HepG2 (cell line): ENCODE results near the gene SERPINB1. TPM values are rescaled to one million over a fixed set of nuclear protein-coding genes. Genes with fewer than 3 reads are reported as not detected.

Experiments used
- ATF6 ChIP-seq: sonication (generic); formaldehyde crosslinking; conservative IDR thresholded peaks from 2 replicates; pipeline ENCODE4 v1.4.0; 2020; ENCODE audit warnings: missing genetic modification reagents
- FOXO4 ChIP-seq: sonication (generic); formaldehyde crosslinking; conservative IDR thresholded peaks from 2 replicates; pipeline ENCODE4 v1.8.1; 2023; ENCODE audit warnings: missing genetic modification reagents
- TP53 ChIP-seq: sonication (generic); formaldehyde crosslinking; conservative IDR thresholded peaks from 2 replicates; pipeline ENCODE4 v1.4.0; 2020; ENCODE audit warnings: missing genetic modification reagents
- ZNF121 ChIP-seq: sonication (generic); formaldehyde crosslinking; IDR thresholded peaks from 2 replicates; pipeline ENCODE4 v1.5.0; 2020; ENCODE audit warnings: mild to moderate bottlenecking, missing genetic modification reagents
- ZNF337 ChIP-seq: sonication (generic); formaldehyde crosslinking; IDR thresholded peaks from 2 replicates; pipeline ENCODE4 v1.5.1; 2020; ENCODE audit warnings: missing genetic modification reagents, low read depth, mild to moderate bottlenecking, borderline replicate concordance
- ZNF362 ChIP-seq: sonication (generic); formaldehyde crosslinking; IDR thresholded peaks from 2 replicates; pipeline ENCODE4 v1.4.0; 2020; ENCODE audit warnings: missing genetic modification reagents, mild to moderate bottlenecking, borderline replicate concordance
- ZNF713 ChIP-seq: sonication (generic); formaldehyde crosslinking; IDR thresholded peaks from 2 replicates; pipeline ENCODE4 v1.4.0; 2020; ENCODE audit warnings: mild to moderate bottlenecking, missing genetic modification reagents
- ZNF775 ChIP-seq: sonication (generic); formaldehyde crosslinking; IDR thresholded peaks from 2 replicates; pipeline ENCODE4 v1.4.0; 2020; ENCODE audit warnings: missing genetic modification reagents, mild to moderate bottlenecking, moderate library complexity, borderline replicate concordance
- polyA plus RNA-seq, 8 experiments: library from polyadenylated mRNA; depleted of rRNA in 3 of 8; stranded (reverse) in 7 of 8; unstranded in 1 of 8; fragments of >200 nt; fragmentation: Illumina TruSeq in 4 of 8; extraction: Trizol in 4 of 8; gene quantifications; 2 replicates each; pipeline versions ENCODE4 v1.2.1 to v1.2.3, GENCODE V29; 2011 to 2016; ENCODE audit warnings: low read depth in 4 of 8, missing spikeins in 1 of 8, mixed read lengths in 1 of 8; ENCODE audit not compliant: insufficient read depth in 1 of 8
- total RNA-seq, 5 experiments: library from RNA; depleted of rRNA; stranded (reverse); fragments of >200 nt; fragmentation: Illumina TruSeq; extraction: Trizol; gene quantifications; 2 replicates each; pipeline ENCODE4 v1.2.3, GENCODE V29; 2016; ENCODE audit warnings: low read depth in 1 of 5
- TF ChIP-seq, protein P1 (sequence below): sonication (generic); formaldehyde crosslinking; IDR thresholded peaks from 2 replicates; pipeline ENCODE4 v1.4.0; 2020; ENCODE audit warnings: missing genetic modification reagents
- TF ChIP-seq, protein P2 (sequence below): sonication (generic); formaldehyde crosslinking; IDR thresholded peaks from 2 replicates; pipeline ENCODE4 v1.5.1; 2020; ENCODE audit warnings: mild to moderate bottlenecking, missing genetic modification reagents, moderate library complexity
- TF ChIP-seq, protein P3 (sequence below): IDR thresholded peaks from 2 replicates; pipeline ENCODE4 v1.6.1; 2016; ENCODE audit warnings: low read depth, borderline replicate concordance
- TF ChIP-seq, protein P4 (sequence below): sonication (generic); formaldehyde crosslinking; IDR thresholded peaks from 2 replicates; pipeline ENCODE4 v1.5.1; 2020; ENCODE audit warnings: missing genetic modification reagents, mild to moderate bottlenecking, borderline replicate concordance

SERPINB1 gene
- total and polyA plus RNA-seq, 2 of the 13 experiments (the other 11 are each of a cell fraction or from before 2014, with no cell fraction given): 41.4 to 60.5 TPM

GRCh38 chr6:2841264-2842138 is at the start of gene SERPINB1 (continued):
- TF ChIP-seq ZNF362 (CRISPR knock-in tag) (no peak), FOXO4 (CRISPR knock-in tag) (no peak), ZNF121 (CRISPR knock-in tag) (peak; percentile 22; the same call in 1 of the 2 replicates), ATF6 (CRISPR knock-in tag) (no peak), ZNF337 (peak; percentile 78; the same call in 1 of the 2 replicates), ZNF775 (CRISPR knock-in tag) (peak; percentile 74; the same call in 1 of the 2 replicates), ZNF713 (CRISPR knock-in tag) (no peak), TP53 (CRISPR knock-in tag) (no peak; the same call in 1 of the 2 replicates)
- TF ChIP-seq, protein P1, sequence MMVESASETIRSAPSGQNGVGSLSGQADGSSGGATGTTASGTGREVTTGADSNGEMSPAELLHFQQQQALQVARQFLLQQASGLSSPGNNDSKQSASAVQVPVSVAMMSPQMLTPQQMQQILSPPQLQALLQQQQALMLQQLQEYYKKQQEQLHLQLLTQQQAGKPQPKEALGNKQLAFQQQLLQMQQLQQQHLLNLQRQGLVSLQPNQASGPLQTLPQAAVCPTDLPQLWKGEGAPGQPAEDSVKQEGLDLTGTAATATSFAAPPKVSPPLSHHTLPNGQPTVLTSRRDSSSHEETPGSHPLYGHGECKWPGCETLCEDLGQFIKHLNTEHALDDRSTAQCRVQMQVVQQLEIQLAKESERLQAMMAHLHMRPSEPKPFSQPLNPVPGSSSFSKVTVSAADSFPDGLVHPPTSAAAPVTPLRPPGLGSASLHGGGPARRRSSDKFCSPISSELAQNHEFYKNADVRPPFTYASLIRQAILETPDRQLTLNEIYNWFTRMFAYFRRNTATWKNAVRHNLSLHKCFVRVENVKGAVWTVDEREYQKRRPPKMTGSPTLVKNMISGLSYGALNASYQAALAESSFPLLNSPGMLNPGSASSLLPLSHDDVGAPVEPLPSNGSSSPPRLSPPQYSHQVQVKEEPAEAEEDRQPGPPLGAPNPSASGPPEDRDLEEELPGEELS (CRISPR knock-in tag): peak; percentile 74
- TF ChIP-seq, protein P2, sequence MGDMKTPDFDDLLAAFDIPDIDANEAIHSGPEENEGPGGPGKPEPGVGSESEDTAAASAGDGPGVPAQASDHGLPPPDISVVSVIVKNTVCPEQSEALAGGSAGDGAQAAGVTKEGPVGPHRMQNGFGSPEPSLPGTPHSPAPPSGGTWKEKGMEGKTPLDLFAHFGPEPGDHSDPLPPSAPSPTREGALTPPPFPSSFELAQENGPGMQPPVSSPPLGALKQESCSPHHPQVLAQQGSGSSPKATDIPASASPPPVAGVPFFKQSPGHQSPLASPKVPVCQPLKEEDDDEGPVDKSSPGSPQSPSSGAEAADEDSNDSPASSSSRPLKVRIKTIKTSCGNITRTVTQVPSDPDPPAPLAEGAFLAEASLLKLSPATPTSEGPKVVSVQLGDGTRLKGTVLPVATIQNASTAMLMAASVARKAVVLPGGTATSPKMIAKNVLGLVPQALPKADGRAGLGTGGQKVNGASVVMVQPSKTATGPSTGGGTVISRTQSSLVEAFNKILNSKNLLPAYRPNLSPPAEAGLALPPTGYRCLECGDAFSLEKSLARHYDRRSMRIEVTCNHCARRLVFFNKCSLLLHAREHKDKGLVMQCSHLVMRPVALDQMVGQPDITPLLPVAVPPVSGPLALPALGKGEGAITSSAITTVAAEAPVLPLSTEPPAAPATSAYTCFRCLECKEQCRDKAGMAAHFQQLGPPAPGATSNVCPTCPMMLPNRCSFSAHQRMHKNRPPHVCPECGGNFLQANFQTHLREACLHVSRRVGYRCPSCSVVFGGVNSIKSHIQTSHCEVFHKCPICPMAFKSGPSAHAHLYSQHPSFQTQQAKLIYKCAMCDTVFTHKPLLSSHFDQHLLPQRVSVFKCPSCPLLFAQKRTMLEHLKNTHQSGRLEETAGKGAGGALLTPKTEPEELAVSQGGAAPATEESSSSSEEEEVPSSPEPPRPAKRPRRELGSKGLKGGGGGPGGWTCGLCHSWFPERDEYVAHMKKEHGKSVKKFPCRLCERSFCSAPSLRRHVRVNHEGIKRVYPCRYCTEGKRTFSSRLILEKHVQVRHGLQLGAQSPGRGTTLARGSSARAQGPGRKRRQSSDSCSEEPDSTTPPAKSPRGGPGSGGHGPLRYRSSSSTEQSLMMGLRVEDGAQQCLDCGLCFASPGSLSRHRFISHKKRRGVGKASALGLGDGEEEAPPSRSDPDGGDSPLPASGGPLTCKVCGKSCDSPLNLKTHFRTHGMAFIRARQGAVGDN: peak; percentile 99
- TF ChIP-seq, protein P3, sequence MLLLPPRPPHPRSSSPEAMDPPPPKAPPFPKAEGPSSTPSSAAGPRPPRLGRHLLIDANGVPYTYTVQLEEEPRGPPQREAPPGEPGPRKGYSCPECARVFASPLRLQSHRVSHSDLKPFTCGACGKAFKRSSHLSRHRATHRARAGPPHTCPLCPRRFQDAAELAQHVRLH (CRISPR knock-in tag): peak; percentile 94
- TF ChIP-seq, protein P4, sequence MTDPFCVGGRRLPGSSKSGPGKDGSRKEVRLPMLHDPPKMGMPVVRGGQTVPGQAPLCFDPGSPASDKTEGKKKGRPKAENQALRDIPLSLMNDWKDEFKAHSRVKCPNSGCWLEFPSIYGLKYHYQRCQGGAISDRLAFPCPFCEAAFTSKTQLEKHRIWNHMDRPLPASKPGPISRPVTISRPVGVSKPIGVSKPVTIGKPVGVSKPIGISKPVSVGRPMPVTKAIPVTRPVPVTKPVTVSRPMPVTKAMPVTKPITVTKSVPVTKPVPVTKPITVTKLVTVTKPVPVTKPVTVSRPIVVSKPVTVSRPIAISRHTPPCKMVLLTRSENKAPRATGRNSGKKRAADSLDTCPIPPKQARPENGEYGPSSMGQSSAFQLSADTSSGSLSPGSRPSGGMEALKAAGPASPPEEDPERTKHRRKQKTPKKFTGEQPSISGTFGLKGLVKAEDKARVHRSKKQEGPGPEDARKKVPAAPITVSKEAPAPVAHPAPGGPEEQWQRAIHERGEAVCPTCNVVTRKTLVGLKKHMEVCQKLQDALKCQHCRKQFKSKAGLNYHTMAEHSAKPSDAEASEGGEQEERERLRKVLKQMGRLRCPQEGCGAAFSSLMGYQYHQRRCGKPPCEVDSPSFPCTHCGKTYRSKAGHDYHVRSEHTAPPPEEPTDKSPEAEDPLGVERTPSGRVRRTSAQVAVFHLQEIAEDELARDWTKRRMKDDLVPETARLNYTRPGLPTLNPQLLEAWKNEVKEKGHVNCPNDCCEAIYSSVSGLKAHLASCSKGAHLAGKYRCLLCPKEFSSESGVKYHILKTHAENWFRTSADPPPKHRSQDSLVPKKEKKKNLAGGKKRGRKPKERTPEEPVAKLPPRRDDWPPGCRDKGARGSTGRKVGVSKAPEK: no peak; the same call in 1 of the 2 replicates
